T-helper 22 cell (primary cell): ENCODE results near the gene CITED2.

Experiments
- DNase-seq: peaks from one replicate; pipeline ENCODE4 v3.0.0-alpha.2; 2020; ENCODE audit warnings: low read depth

The CITED2 gene

DNA sequence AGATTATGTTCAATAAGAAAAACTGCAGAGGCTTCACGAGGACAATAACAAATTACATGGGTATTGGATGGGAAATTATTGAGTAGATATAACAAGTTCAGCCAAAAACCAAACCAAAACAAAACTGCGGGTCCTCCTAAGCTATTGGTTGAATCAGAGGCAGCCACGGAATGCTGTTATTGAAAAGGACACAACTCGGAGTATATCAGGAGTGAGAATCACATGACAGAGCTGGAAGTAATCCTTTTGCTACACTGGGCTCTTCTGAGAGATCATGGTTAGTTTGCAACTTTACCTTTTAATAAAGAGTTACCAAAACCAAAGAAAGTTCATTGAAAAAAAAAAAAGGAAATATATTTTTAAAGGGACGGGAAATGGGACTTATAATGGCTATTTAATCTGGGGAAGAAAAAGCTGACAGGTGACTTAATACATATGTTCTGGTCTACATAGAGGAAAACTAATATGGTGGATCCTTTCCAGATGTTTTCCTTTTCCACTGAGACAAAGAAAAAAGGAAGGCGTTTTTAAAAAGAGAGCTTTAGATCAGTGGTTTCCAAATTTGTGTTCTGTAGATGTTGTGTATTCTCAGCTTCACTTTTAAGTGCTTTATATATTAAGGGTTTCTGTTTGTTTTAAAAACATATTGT lies 6.9 kb upstream of the CITED2 start:
- DNase-seq, result no peak

DNA sequence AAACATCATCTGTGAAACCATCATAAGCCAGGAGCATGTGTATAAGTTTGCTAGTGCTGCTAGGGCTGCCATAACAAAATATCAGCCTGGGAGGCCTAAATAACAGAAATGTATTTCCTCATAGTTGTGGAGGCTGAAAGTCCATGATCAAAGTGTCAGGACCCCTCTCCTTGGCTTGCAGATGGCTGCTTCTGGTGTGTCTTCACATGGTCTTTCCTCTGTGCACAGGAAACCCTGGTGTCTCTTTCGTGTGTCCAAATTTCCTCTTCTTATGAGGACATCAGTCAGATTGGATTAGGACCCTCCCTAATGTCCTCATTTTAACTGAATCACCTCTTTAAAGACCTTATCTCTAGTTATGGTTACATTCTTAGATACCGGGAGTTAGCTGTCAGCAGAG lies 6.2 kb upstream of the CITED2 start:
- no peak for DNase-seq

DNA sequence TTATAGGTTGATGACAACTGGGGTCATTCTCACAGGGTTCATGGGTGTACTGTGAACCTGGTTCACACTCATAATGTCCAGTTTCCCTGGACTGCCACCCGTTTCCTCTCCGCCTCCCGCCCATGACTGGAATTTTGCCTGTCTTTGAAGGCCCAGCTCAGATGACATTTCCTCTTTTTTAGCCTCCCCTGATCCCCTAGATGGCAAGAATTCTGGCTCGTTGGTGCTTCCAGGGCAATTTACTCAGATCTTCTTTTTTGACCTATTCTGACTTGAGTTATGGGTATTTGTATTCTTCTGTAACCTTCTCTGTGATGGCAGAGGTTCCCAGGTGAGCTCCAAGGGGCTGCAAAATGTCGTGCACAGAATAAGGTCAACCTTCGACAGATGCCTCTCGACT lies 5.7 kb upstream of the CITED2 start:
- DNase-seq, result no peak

DNA sequence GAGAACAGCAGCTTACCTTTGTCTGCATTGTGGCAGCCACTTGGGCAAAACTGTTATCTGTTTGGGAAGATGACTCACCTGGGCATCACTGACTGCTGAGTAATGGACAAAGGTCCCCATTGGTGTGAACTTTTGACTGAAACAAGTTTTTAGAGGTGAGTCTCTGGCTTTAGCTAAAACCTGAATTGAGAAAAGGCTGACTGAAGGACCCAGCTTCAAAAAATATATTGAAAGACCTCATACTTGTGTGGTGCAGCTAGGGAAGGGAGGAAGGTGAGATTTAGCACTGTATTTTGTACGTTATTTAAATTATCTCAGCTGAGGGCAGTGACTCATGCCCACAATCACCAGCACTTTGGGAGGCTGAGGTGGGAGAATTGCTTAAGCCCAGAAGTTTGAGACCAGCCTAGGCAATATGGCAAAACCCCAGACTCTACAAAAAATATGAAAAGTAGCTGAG lies 4.5 kb upstream of the CITED2 start:
- no peak for DNase-seq

DNA sequence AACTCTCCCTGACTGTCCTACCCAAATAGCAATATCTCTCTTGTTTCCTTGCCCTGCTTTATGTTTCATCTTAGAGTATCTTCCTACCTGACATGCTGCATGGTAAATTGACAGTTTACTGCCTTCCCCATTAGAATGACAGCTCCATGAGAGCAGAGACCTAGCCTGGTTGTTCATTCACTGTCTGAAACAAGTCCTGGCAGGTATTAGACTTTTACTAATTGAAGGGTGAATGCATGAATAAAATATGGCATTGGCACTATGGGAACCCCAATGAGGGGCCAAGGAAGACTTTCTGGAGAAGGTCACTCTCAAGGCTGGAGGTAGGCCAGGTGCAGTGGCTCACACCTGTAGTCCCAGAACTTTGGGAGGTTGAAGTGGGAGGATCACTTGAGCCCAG lies 3.8 kb upstream of the CITED2 start:
- DNase-seq, result no peak

DNA sequence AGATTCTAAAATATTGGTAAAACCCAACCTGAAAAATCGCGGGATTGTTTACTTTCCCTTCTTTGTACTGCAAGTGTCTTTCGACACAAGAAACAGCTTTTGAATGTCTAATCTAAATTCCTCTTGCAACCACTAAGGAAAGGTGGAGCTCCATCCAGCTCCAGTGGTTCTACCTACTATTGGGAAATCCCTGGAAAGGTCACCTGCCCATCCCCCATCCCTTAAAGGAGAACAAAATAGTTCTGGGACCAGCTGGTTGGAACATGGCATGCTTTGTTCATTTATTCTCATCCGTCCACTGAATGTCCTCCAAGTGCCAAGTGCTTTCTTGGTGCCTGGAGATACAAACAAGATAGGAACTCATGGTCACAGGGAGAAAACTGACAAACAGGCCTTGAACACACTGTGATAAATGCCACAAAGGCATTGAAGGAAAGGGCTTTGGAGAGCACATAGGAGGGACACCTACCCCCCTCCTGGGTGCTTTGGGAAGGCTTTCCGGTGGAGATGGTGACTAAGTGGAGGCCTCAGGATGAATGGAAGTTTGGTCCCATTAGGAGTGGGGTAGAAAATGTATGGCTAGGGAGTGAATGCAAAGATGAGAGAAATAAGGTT lies 2.3 kb upstream of the CITED2 start:
- DNase-seq, result no peak

DNA sequence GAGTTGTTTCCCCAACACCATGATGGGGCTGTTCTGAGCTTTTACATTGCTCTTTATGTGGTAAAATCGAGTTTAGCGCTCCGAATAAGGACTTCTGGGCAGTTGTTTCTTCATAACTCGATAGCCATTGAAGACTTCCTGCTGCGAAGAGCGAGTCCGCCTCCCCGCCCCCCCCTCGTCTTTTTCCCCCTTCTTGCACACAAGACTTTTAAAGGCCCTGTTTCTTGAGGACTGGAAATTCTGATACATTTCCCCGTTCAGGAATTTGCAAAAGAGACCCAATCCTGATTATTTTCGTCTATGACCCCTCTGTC lies 1.5 kb upstream of the CITED2 start:
- no peak for DNase-seq

DNA sequence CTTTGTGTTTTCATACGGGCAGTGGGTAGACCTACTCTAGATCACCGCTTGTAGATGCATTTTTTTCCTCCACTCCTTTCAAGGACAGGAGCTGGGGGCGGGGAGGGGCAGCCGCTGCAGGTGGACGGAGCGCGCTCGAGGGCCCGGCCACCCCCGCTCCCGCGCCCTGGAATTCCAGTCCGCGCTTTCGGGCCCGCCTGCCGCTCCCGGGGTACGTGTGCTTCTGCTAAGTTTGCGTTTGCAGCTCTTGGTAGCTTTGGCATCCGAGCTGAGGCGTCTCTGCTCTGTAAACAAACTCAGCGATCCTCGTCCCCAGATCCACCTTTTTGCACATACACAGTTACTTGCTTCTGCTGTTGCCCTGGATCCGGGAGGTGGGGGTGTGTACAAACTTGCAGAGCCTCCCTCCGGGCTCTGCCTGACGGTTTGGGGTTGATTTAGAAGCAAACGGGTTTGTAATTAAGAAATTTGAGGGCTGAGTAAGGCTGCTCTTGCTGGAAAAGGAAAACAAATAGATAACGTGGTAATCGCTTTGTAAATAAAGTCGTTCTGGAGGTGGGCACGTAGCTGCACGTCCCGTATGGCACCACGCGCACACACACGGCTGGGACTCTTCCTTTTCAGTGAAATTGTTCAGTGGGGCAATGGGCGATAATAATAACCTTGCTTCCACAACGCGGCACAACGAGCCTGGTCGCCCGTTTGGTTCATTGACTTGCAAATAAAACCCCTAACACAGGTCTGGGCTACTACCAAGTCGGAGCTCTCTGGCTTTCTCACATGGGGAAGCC lies 973 bp upstream of the CITED2 start:
- DNase-seq, result peak; percentile 77

DNA sequence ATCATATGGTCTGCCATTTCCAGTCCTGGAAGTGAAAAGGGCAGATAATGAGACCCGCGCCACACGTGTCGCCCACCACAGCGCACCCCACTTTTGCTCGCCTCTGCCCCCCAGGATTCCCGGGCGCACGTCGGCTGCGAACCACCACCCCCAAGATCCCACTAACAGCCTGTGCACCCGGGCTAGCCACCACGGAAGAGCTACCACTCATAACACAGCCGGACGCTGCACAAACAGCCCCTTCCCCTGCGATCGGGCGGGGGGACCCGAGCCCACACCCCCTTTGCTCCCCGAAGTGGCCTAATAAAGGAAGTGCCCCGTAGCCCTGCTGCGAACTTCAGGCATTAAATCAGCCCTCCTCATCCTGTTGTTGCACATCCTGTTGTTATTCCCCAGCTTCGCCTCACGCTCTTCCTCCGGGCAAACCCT lies 506 bp downstream of the CITED2 start:
- DNase-seq, result no peak

DNA sequence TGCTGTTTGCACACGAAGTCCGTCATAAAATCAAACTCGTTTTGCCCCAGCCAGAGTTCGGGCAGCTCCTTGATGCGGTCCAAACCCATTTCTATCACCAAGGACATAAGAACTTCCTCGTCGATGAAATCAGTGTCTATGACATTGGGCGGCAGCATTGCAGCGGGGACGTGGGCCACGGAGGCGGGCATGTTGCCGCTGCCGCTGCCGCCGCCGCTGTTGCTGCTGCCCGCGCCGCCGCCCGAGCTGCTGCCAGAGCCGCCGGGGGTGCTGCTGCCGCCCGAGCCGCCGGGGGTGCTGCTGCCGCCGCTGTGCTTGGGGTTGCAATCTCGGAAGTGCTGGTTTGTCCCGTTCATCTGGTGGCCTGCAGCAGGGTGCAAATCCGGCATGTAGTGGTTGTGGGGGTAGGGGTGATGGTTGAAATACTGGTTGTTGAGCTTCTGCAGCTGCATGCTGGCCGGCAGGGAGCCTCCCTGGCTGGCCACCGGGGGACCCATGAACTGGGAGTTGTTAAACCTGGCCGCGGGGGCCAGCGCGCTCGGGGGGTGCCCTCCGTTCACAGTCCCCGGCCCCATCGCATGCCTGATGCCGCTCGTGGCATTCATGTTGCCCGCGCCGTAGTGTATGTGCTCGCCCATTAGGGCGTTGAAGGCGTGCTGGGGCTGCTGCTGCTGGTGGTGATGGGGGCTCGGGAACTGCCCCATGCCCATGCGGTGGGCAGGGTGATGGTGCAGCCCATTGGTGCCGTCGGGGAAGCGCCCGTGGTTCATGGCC lies 1.1 kb downstream of the CITED2 start:
- DNase-seq, result peak; percentile 53

DNA sequence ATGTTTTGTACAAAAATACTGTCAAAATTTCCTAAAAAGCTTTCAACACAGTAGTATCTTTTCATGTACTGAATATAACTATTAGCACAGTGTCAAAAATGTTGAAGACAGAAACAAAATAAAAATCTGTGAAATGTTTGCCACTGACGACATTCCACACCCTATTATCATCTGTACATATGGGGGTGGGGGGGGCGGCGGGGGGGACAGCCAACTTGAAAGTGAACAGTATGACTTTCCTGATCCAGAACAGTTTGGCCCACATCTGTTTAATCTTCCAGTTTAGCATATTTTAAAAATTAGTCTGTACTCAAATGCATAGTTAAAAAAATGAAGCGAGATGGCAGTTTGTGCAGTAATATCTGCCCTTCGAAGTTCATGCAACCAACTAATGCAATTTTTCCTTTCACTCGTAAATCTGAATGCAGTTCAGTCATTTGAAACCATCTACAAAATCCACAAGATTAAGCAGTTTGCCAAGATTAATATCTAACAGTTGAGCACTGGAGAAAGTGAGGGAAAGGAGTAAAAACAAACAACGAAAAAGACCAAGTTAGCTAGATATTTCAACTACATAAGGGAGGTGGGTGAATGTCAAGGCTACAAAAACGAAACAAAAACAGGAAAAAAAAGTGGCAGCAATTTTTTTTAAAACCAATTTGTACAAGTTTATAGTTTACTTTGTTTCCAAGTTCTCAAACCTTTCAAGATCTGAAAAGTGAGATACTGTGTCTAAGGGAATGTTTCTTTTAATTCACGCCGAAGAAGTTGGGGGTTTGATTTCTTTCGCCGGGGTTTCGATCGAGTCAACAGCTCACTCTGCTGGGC lies 1.9 kb downstream of the CITED2 start:
- no peak for DNase-seq

DNA sequence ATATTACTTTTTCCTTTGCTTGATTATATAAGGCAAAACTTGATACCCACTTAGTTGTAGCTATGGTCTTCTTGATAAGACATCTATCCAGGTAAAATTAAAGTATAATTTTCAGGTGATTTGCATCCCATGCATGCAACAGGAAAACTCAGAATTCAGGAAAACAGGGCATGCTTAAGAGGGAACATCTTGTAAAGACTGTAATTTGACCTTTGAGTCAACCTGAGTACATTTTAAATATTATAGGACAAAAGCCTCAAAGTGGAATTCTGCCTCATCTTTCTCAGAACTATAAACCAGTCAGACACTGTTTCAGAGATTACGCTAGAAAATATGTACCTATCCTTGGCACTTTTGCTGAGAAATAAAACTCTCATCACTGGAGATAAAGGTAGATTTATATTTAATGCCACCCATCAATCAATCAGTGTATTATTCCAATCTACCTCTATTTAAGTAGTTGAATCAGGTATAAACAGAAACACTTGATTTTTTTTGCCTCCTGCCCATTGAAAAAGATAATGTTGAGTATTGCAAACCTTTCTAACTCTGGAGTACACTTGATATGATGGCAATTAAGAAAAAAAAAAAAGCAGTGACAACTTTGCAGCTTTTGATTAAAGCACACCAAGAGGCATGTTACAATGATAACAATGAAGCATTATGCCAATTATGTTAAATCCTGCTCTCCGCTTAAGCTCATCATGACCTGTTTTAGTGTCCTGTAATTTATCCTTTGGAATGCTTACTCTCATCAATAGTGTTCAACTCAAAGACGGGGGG lies 2.8 kb downstream of the CITED2 start:
- DNase-seq, result no peak

DNA sequence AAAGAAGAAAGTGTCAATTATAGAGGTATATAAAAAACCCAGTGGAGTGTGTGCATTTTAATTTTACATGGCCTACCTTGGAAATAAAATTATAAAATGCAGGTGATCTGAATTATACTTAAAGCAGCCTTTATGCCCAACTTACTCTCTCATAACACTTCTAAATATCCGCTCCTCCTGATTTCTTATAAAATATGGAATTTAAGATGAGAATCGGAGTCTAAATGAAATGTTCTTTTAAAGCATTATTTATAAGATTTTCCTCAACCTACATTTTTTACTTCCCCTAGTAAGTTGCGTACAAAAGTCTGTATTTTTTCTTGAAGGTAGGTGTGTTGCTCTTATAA lies 3.5 kb downstream of the CITED2 start:
- DNase-seq, result no peak

DNA sequence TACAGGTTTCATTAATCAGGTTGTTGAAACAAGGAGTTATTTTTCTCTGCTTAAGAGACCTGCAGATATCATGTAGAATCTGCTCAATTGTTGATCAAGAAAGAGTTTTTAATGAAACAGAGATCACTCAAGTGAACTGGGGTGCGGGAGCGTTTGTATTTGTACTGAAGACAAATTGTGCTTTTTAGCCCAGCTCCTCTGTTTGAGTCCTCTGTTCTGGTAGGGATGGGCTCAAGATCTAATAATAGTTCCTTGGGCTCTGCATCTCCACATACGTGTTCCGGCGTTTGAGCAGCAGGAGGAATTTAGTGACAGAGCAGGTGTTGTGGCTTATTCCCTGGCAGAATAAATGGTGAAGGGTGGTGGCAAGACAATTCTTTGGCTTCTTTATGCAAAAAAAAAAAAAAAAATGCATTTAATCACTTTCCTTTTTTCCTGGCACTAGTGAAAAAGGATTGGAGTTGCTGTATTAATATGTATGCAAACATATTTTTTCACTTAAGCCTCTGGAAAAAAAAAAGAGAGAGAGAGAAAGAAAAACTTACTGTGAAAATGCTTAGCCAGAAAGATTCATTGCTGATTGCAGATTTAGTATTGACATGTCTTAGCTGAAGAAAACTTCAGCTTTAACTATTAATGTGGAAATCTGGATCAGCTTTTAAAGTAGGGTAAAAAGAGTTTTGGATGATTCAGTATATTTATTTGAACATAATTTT lies 4.0 kb downstream of the CITED2 start:
- no peak for DNase-seq

DNA sequence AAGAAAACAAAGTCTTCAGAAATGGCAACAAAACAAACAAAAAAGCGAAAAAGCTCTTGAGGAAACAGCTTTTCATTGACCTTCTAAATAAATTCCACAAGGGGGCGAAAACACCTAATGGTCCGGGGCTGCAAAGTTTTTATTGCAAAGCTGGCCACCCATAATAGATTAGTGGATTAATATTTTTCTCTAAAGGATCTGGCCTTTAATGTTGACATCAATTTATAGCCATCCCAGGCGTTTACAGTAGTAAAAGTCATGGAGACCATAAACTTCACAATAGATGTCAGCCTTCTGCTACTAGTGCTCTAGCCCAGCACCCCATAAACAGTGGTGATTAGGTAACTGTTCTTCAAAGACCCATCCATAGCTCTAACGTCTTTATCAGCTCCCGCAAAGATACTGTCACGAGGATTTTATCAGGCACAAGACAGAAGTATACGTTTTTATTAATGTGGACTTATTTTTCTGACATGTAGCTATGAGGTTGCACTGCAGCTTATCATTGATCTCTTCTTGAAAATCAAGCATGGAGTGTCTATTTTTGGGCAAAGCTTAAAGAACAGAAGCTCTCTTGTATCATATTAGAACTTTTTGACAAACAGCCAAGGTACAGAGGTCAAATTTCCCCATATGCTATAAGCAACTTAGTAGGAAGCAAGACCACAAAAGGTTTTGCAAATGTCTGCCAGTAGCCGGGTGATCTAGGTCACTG lies 4.7 kb downstream of the CITED2 start:
- DNase-seq, result no peak

DNA sequence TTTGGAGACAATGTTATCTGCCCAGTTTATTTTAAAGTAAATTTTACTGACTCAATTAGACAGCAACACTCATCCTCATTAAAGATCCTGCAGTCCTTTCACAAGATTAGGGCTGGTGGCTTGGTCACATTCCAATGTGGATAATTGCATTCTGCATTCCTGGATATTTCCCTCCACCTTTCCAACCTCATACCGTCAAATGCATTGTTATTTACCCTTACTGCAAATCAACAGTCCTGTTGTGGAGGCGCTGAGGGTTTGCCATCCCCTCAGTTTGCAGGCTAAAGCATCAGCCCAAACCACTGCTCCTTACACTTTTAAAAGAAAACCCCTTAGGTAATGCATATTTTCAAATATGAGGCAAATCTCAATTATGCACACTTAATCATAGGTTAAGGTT lies 5.4 kb downstream of the CITED2 start:
- no peak for DNase-seq

DNA sequence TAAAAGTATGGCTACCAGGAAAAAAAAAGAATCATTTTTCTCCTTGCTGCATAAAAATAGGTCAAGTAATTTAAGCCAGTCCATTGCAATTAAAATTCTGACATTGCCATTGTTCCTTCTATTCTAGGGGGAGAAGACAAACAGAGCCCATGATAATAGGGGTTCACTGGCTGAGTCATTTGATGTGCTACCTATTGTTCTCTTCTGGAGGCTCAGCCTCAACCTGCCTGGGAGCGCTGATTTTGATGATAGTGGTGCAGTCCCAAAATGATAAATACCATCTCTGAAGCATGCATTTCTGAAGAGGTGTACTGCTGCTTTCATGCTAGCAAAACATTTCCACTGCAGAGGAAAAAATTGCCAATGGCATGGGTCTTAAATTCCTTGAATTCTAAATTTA lies 5.8 kb downstream of the CITED2 start:
- DNase-seq, result no peak

DNA sequence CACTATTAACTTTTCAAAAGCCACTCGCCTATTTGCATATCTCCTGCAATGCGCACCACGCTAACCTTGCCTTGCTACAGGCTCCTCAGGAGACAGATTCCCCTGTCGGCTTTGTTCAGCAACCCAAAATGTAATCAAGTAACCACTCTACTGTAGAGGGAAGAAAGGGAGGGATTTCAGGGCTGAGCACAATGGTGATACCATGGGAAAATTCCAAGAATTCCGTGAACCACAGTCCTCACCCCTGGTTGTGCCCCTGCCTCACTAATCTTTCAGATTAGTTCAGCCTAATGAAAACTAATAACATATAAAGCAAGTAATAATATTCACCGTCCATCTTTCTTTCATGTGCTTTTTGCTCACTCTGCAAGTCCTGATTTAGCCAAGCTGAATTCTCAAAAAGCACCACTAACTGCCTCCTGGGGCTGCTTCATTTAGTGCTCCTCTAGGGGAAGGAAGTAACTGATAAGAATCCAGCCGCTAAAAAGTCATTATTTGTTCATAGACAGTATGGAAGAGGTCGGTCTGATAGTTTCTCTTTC lies 6.6 kb downstream of the CITED2 start:
- no peak for DNase-seq

DNA sequence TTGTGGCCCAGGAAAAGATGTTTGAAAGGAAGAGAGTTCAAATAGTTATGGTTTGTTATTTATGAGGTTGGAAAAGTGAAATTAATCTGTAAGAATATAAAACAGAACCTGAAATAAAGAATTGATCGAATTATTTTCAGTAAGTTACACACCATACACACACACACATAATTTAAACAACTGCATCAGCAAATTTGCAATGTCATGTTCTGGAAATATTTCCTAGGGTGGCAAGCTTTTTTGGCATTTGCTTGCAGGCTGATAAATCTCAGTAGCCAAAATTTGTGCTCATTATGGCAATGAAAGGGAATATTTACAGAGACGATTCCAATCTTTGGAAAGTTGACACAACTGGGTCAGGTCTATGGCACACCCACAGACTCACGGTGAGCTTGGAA lies 9.5 kb downstream of the CITED2 start:
- DNase-seq, result no peak
